Mesendoderm (in vitro differentiated cells): Measurements from ENCODE around the gene EEPD1. TPM values are rescaled to one million over a fixed set of nuclear protein-coding genes. Genes with fewer than 3 reads are reported as not detected.
"Not testable (repeated sequence)": the region's sequence is repeated elsewhere in the genome, so short reads cannot be mapped to it uniquely, and the experiment has no call there.

Source experiments
- DNase-seq: peaks from one replicate; pipeline ENCODE4 v3.0.0; 2013
- H2AK5ac ChIP-seq: 2 replicates; pipeline ENCODE4 v1.6.1; 2013; ENCODE audit warnings: low read length, inconsistent platforms
- H2BK120ac ChIP-seq: 2 replicates; pipeline ENCODE4 v1.6.1; 2013; ENCODE audit warnings: low read depth, mild to moderate bottlenecking, low read length, moderate library complexity, mixed read lengths
- H2BK15ac ChIP-seq: replicated peaks from 2 replicates; pipeline ENCODE4 v1.6.1; 2013; ENCODE audit warnings: low read depth, mild to moderate bottlenecking, moderate library complexity
- H2BK5ac ChIP-seq: 2 replicates; pipeline ENCODE4 v1.6.1; 2013; ENCODE audit warnings: low read length, inconsistent platforms
- H3K18ac ChIP-seq: 2 replicates; pipeline ENCODE4 v1.6.1; 2013; ENCODE audit warnings: mild to moderate bottlenecking, low read length, mixed read lengths
- H3K23ac ChIP-seq: one replicate; pipeline ENCODE4 v1.6.1; 2013; ENCODE audit warnings: low read length
- H3K27ac ChIP-seq: 2 replicates; pipeline ENCODE4 v1.5.1; 2013; ENCODE audit warnings: low read depth, mild to moderate bottlenecking, inconsistent platforms, low read length, moderate library complexity
- H3K27me3 ChIP-seq: 2 replicates; pipeline ENCODE4 v1.6.1; 2013; ENCODE audit warnings: low read length, control low read depth, mild to moderate bottlenecking, inconsistent platforms; ENCODE audit not compliant: insufficient read depth, poor library complexity
- H3K36me3 ChIP-seq: 2 replicates; pipeline ENCODE4 v1.6.1; 2013; ENCODE audit warnings: low read length, inconsistent platforms; ENCODE audit not compliant: control insufficient read depth, insufficient read depth
- H3K4ac ChIP-seq: one replicate; pipeline ENCODE4 v1.6.1; 2013; ENCODE audit warnings: low read depth, mild to moderate bottlenecking, low read length, moderate library complexity
- H3K4me1 ChIP-seq: 2 replicates; pipeline ENCODE4 v1.6.1; 2013; ENCODE audit warnings: low read depth, low read length, inconsistent platforms; ENCODE audit not compliant: control insufficient read depth
- H3K4me2 ChIP-seq: 2 replicates; pipeline ENCODE4 v1.6.1; 2013; ENCODE audit warnings: low read length
- H3K4me3 ChIP-seq: 2 replicates; pipeline ENCODE4 v1.5.1; 2013; ENCODE audit warnings: mild to moderate bottlenecking, low read length
- H3K56ac ChIP-seq: one replicate; pipeline ENCODE4 v1.6.1; 2013; ENCODE audit warnings: low read length
- H3K79me1 ChIP-seq: 2 replicates; pipeline ENCODE4 v1.6.1; 2013; ENCODE audit warnings: low read length, inconsistent platforms
- H3K79me2 ChIP-seq: 2 replicates; pipeline ENCODE4 v1.6.1; 2013; ENCODE audit warnings: mild to moderate bottlenecking, low read length; ENCODE audit not compliant: control insufficient read depth, insufficient read depth
- H3K9ac ChIP-seq: 2 replicates; pipeline ENCODE4 v1.6.1; 2013; ENCODE audit warnings: low read length, inconsistent platforms
- H4K5ac ChIP-seq: one replicate; pipeline ENCODE4 v1.6.1; 2013; ENCODE audit warnings: low read length
- H4K8ac ChIP-seq: one replicate; pipeline ENCODE4 v1.6.1; 2013; ENCODE audit warnings: low read depth, mild to moderate bottlenecking, control low read depth, low read length, moderate library complexity
- WGBS: extraction: QIAGEN DNeasy Blood & Tissue Kit; methylation state at CpG from one replicate; pipeline ENCODE4 v1.1.7; 2013; ENCODE audit warnings: low lambda C conversion rate, missing lambda C conversion rate; ENCODE audit not compliant: insufficient coverage; ENCODE audit errors: extremely low coverage; 5-methylcytosine and 5-hydroxymethylcytosine counted together
- polyA plus RNA-seq, 2 experiments: library from polyadenylated mRNA; stranded (reverse); fragments of 200-250 nt; gene quantifications; one replicate each; pipeline ENCODE4 v1.2.3, GENCODE V29; 2013

The EEPD1 gene
- 3.6 TPM for polyA plus RNA-seq (2013, experiment 1 of 2)
- 4.5 TPM for polyA plus RNA-seq (2013, experiment 2 of 2)

- DNase-seq = peak; percentile 99
- Histone ChIP-seq H3K23ac (no peak within 1 kb of the TSS), H2BK120ac (no peak within 1 kb of the TSS), H3K4me1 (no peaks in the 10 kb centered on the region), H3K36me3 (no peaks in the 10 kb centered on the region), H2BK5ac (peak within 1 kb of the TSS; percentile 71), H3K4me3 (peak within 1 kb of the TSS; percentile 25), H3K4ac (no peak within 1 kb of the TSS), H3K9ac (peak within 1 kb of the TSS; percentile 71), H2BK15ac (no peak within 1 kb of the TSS), H3K27me3 (no peaks in the 10 kb centered on the region), H3K56ac (peak within 1 kb of the TSS; percentile 92), H3K79me2 (no peaks in the 10 kb centered on the region), H2AK5ac (no peak within 1 kb of the TSS), H3K27ac (no peak within 1 kb of the TSS), H3K4me2 (peak within 1 kb of the TSS; percentile 66), H4K5ac (no peak within 1 kb of the TSS), H4K8ac (no peak within 1 kb of the TSS), H3K79me1 (no peaks in the 10 kb centered on the region), H3K18ac (peak within 1 kb of the TSS; percentile 29)
- no CpG with 5 or more reads among the region's 88 CpGs for WGBS
These were observed at the start of gene EEPD1 for GRCh38 chr7:36152756-36153570. EEPD1 (plus strand) TSS chr7:36153254; CDS start chr7:36154325, 1,071 bp downstream.

DNA sequence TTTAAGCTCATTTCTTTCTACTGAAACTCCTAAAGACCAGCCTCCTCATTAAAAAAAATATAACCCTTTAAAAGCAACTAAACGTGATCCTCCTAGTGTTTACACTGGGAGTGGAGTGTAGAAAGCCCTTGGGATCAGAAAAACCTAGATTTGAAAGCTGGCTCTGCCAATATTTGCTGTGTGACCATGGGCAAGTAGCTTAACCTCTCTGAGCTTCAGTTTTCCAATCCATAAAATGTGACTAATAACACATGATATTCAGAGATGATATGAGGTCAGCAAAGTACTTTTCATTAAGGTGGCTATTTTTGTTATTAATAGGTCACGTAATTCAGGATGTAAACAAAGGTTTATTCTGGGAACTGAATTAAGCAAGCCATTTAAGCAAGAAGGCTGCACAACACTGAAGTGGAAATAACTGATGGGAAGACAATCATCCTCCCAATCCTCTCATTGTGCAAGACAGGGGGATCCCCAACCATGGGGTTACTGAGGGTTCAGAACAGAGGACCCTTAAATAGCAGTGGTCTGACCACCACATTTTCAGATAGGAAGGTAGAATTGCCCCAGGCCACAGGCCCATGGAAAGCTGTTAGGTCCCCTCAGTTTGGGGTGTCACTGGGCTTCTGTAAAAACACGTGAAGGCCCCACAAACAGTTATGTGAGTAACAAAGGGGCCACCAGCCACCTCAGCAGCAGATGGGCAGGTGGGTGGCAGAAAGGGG, 49.1 kb upstream of the EEPD1 start:
- H3K23ac ChIP-seq = no peak overlapping the region
- H3K4me2 ChIP-seq = no peak overlapping the region
- no peaks in the 10 kb centered on the region for H3K79me1 ChIP-seq
- no peak overlapping the region for H3K4me3 ChIP-seq
- H4K8ac ChIP-seq = peak overlapping the region; percentile 31
- H2BK120ac ChIP-seq = no peak overlapping the region
- no peak for DNase-seq
- H3K36me3 ChIP-seq = no peaks in the 10 kb centered on the region
- H2BK15ac ChIP-seq = no peak overlapping the region
- no peaks in the 10 kb centered on the region for H3K4me1 ChIP-seq
- no peak overlapping the region for H2BK5ac ChIP-seq
- H2AK5ac ChIP-seq = no peak overlapping the region
- WGBS = no CpG with 5 or more reads among the region's 3 CpGs
- no peak overlapping the region for H3K18ac ChIP-seq
- H3K27ac ChIP-seq = no peak overlapping the region
- H3K27me3 ChIP-seq = no peaks in the 10 kb centered on the region
- no peak overlapping the region for H3K4ac ChIP-seq
- no peak overlapping the region for H3K9ac ChIP-seq
- H3K56ac ChIP-seq = no peak overlapping the region
- no peaks in the 10 kb centered on the region for H3K79me2 ChIP-seq
- H4K5ac ChIP-seq = no peak overlapping the region

DNA sequence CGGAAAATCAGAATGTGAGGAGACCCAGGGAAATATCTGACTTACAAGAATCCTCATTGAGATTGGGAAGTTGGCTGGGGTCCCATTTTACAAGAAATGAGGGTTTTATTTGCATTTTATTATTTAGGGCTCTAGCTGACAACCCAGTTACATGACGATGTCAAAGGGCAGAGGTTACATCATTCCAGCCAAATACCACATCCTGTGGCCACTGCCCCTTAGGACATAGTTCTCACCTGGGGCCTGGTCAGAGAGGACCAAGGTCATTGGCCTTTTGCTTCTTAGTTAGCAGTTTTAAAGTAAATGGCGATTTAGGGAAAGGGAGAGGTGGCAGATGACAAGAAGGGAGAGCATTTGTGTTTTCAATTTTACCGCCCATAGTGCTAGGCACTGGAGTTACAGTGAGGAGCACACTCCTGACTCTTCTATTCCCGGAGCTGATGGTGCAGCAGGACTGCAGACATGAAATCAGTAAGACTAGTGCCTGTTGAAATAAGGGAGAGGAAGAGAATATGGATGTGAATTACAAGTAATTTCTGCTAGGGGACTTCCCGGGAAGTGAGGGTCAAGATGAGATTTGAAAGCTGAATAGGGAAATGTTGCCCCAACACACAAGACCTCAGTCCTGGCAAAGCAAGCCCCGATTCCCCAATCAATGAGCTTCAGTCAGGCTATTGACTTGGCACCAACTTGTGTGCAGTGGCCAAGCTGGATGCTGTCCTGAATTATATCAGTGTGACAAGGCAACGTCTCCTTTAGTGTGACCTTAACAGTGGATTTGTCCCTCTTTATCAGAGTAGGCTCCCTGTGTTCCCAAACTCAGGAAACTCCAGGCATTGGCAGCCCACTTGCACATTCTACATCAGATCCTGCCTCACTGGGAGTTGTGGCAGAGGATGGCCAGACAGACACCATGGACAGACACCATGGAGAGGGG, 45.8 kb upstream of the EEPD1 start:
- H2BK15ac ChIP-seq, H3K27ac ChIP-seq, H2BK5ac ChIP-seq, H2AK5ac ChIP-seq, H3K27me3 ChIP-seq, H3K23ac ChIP-seq, H3K4me2 ChIP-seq, H3K79me1 ChIP-seq, H3K36me3 ChIP-seq, H3K79me2 ChIP-seq, H2BK120ac ChIP-seq, H3K4me1 ChIP-seq, H3K56ac ChIP-seq, H4K5ac ChIP-seq, H3K4ac ChIP-seq, H3K18ac ChIP-seq, H3K4me3 ChIP-seq, DNase-seq, H3K9ac ChIP-seq, H4K8ac ChIP-seq: not testable (repeated sequence)
- no CpG with 5 or more reads among the region's 8 CpGs for WGBS

GRCh38 chr7:36107926-36108631, 45.0 kb upstream of the EEPD1 start:
- H4K8ac ChIP-seq = no peak overlapping the region
- no peaks in the 10 kb centered on the region for H3K79me1 ChIP-seq
- no peak overlapping the region for H3K4me2 ChIP-seq
- no peak overlapping the region for H2BK5ac ChIP-seq
- H3K27me3 ChIP-seq = no peaks in the 10 kb centered on the region
- no peak overlapping the region for H2BK120ac ChIP-seq
- H3K79me2 ChIP-seq = no peaks in the 10 kb centered on the region
- no peak overlapping the region for H3K56ac ChIP-seq
- H3K4ac ChIP-seq = no peak overlapping the region
- peaks cover 2% of the 10 kb centered on the region for H3K4me1 ChIP-seq
- no peak overlapping the region for H3K4me3 ChIP-seq
- H3K18ac ChIP-seq = no peak overlapping the region
- H3K9ac ChIP-seq = no peak overlapping the region
- no CpG with 5 or more reads among the region's 4 CpGs for WGBS
- H2BK15ac ChIP-seq = no peak overlapping the region
- H2AK5ac ChIP-seq = no peak overlapping the region
- H4K5ac ChIP-seq = no peak overlapping the region
- no peak for DNase-seq
- H3K23ac ChIP-seq = no peak overlapping the region
- no peaks in the 10 kb centered on the region for H3K36me3 ChIP-seq
- H3K27ac ChIP-seq = no peak overlapping the region

DNA sequence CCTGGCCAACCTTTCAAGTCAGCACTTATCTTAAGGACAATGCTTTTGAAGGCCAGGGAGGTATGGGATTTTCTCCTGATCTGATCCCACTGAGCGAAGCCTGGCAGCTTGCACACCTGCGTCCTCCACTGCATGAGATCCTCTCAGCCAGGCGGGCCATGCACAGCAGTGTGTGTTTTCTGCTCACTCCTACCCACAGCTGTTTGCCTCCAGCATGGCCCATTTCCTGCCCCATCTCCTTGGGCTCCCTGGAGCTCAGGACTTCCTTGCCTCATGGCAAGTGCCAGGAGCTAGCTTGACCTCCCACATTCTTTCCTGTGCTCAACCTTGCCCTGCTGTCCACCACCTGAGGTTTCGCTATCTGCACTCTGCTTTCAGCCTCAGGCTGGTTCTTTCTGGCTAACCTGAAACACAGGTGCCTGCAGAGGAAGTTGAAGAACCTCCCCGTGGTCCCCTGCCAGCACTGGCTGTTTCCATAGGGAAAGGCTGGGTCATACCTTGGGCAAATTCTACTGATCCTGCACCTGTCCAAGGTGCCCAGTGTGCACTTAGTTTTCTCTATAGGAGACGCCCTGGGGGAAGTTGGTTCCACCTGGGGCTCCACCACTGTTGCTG, 43.9 kb upstream of the EEPD1 start:
- Histone ChIP-seq H4K5ac (no peak overlapping the region), H3K4me2 (no peak overlapping the region), H2BK5ac (no peak overlapping the region), H3K4me1 (peaks cover 2% of the 10 kb centered on the region), H3K4ac (no peak overlapping the region), H3K36me3 (no peaks in the 10 kb centered on the region), H2BK120ac (no peak overlapping the region), H3K4me3 (no peak overlapping the region), H3K18ac (no peak overlapping the region), H3K27me3 (no peaks in the 10 kb centered on the region), H3K79me1 (no peaks in the 10 kb centered on the region), H3K23ac (peak overlapping the region; percentile 17), H3K56ac (no peak overlapping the region), H4K8ac (no peak overlapping the region), H3K27ac (no peak overlapping the region), H2AK5ac (no peak overlapping the region), H3K79me2 (no peaks in the 10 kb centered on the region), H2BK15ac (no peak overlapping the region), H3K9ac (no peak overlapping the region)
- WGBS = no CpG with 5 or more reads among the region's 6 CpGs
- DNase-seq = no peak
